HG03521 (cell line): ENCODE data around the gene SNX33.

Experiments used
- ATAC-seq: cut with Tn5 transposase; IDR thresholded peaks from one replicate; pipeline ENCODE4 v1.9.1; 2021; ENCODE audit warnings: mild to moderate bottlenecking, moderate library complexity; ENCODE audit not compliant: unreplicated experiment

The SNX33 gene

GRCh38 chr15:75641179-75641503 is 6.6 kb upstream of the SNX33 start:
- ATAC-seq: no peak

DNA sequence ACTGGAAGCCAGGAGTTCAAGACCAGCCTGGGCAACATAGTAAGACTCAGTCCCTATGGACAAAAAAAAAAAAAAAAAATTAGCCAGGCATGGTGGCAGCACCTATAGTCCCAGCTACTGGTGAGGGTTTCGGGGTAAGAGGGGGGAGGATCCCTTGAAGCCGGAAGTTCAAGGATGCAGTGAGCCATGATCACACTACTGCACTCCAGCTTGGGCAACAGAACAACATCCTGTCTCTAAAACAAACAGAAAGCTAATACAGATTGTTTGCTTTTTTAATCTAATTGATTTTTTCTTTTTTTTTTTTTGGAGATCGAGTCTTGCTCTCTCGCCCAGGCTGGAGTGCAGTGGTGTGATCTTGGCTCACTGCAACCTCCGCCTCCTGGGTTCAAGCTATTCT is 6.1 kb upstream of the SNX33 start:
- no peak for ATAC-seq

GRCh38 chr15:75644376-75644775 is 3.3 kb upstream of the SNX33 start:
- no peak for ATAC-seq

- no peak for ATAC-seq
These were observed 1.4 kb upstream of the SNX33 start for GRCh38 chr15:75646112-75646943.

- ATAC-seq: no peak
These were observed 758 bp upstream of the SNX33 start for GRCh38 chr15:75646944-75647364.

- no peak for ATAC-seq
These were observed 666 bp downstream of the SNX33 start for GRCh38 chr15:75648156-75649000.

DNA sequence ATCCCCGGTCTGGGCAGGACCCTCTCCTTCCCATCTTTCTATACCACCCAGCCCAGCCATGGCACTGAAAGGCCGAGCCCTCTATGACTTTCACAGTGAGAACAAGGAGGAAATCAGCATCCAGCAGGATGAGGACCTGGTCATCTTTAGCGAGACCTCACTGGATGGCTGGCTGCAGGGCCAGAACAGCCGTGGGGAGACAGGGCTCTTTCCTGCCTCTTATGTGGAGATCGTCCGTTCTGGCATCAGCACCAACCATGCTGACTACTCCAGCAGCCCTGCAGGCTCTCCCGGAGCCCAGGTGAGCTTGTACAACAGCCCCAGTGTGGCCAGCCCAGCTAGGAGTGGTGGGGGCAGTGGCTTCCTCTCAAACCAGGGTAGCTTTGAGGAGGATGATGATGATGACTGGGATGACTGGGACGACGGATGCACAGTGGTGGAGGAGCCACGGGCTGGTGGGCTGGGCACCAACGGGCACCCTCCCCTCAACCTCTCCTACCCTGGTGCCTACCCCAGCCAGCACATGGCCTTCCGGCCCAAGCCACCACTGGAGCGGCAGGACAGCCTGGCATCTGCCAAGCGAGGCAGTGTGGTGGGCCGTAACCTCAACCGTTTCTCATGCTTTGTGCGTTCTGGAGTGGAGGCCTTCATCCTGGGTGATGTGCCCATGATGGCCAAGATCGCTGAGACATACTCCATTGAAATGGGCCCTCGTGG is 1.5 kb downstream of the SNX33 start:
- ATAC-seq: no peak

GRCh38 chr15:75649848-75650247 is 2.1 kb downstream of the SNX33 start:
- ATAC-seq: no peak

GRCh38 chr15:75650908-75651809 is 3.4 kb downstream of the SNX33 start:
- ATAC-seq: no peak

GRCh38 chr15:75651810-75652543 is 4.3 kb downstream of the SNX33 start:
- no peak for ATAC-seq

GRCh38 chr15:75653347-75653913 is 5.7 kb downstream of the SNX33 start:
- no peak for ATAC-seq

GRCh38 chr15:75654201-75654907 is 6.6 kb downstream of the SNX33 start:
- no peak for ATAC-seq

DNA sequence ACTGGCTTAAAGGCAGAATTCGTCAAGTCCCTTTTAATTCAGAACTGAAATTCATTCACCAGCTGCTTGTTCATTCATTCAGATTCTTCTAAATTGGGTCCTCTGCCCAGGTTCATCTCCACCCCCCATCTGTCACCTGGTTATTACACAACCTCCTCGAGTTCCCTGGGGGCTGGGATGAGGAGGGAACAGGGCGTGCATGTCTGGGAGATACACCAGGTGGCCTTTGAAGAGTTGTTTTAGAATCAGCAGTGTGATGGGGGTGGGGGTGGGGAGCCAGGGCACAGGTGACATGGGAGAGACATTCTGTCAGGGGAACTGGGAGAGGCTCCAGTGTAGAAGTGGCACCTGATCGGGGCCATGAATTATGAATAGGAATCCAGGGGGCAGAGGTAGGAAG is 8.2 kb downstream of the SNX33 start:
- no peak for ATAC-seq

DNA sequence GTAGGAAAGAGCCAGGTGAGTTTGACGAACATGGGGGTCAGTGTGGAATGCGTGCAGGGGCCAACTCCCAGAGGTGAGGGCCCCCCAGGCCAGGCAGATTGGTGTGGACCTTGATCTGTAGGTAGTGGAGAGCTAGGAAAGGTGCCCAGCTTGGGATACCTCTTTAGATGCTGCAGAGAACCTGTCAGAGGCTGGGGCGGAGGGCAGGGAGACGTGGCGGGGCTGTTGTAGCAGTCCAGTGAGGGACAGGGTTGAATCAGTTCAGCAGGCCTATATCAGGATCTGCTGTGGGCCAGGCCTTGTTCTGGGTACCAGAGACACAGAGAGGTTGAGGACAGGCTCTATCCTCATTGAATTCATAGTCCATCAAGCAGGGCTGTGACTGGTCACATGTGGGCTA is 8.6 kb downstream of the SNX33 start:
- ATAC-seq: no peak

DNA sequence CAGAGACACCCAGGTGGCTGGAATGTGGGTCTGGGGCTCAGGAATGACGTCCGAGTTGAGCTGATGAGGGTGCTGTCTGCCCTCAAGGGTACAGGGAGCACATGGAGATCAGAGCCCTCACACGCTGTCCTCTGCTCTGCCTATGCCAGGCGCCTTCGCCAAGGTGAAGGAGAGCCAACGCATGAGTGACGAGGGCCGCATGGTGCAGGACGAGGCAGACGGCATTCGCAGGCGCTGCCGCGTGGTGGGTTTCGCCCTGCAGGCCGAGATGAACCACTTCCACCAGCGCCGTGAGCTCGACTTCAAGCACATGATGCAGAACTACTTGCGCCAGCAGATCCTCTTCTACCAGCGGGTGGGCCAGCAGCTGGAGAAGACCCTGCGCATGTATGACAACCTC is 9.1 kb downstream of the SNX33 start:
- no peak for ATAC-seq

GRCh38 chr15:75659141-75659771 is 11.5 kb downstream of the SNX33 start:
- no peak for ATAC-seq

DNA sequence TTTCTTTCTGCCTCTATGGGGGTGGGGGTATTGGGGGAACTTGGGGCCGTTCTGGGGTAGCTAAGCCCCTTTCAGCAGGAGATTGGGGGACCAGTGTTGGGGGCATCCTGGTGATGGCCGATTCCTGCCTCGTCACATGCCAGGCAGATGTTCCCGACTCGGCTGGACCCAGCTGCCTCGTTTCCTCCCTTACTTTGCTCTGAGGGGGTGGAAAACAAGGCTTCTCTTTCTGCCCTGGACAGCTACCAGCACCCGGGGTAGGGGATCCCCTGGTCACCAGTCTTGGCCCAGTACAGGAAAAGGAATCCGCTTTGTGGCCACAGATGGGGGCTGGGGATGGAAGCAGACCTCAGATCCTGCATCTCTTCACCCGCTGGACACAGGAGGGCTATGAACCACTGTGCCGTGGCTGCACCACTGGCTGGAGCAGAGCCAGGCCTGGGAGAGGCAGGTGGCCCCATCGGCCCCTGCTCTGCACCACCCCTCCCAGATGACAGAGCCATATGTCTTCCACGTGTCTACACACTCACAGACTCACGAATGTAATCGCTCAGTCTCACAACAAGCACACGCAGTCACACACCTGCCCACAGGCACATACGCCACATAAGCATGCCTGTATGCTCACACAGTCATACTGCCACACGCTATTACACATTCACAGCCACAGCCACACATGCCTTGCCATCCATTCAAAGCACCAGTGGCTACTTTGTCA is 12.4 kb downstream of the SNX33 start:
- no peak for ATAC-seq
